Measurements from ENCODE around the gene GHRH.

Gene GHRH

DNA sequence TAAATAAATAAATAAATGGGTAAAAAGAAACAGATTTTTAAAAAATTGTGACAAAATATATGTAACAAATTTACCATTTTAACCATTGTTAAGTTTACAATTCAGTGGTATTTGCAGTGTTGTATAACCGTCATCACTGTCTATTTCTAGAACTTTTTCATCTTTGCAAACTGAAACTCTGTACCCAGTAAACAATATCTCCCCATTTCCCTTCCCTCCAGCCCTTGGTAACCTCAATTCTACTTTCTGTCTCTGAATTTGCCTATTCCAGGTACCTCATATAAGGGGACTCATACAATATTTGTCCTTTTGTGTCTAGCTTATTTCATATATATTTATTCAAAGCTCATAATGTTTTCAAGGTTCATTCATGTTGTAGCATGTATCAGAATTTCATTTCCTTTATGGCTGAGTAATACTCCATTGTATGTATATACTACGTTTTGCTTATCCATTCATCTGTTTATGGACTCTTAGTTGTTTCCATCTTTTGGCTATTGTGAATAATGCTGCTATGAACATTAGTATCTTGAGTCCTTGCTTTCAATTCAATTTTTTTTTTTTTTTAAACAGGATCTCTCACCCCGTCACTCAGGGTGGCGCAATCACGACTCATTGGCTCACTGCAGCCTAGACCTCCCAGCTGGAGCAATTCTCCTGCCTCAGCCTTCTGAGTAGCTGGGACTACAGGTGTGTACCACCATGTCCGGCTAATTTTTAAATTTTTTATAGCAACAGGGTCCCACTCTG, 36.8 kb upstream of the GHRH start:
- TF ChIP-seq, protein P1, sequence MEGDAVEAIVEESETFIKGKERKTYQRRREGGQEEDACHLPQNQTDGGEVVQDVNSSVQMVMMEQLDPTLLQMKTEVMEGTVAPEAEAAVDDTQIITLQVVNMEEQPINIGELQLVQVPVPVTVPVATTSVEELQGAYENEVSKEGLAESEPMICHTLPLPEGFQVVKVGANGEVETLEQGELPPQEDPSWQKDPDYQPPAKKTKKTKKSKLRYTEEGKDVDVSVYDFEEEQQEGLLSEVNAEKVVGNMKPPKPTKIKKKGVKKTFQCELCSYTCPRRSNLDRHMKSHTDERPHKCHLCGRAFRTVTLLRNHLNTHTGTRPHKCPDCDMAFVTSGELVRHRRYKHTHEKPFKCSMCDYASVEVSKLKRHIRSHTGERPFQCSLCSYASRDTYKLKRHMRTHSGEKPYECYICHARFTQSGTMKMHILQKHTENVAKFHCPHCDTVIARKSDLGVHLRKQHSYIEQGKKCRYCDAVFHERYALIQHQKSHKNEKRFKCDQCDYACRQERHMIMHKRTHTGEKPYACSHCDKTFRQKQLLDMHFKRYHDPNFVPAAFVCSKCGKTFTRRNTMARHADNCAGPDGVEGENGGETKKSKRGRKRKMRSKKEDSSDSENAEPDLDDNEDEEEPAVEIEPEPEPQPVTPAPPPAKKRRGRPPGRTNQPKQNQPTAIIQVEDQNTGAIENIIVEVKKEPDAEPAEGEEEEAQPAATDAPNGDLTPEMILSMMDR (IDR thresholded peaks at IDR 0.05; ENCODE audit: low read depth, low read length, missing control alignments) = no peak
- DNase-seq (ENCODE audit: low read depth) = no peak
- no peak overlapping the region for H3K4me3 ChIP-seq (ENCODE audit: low read depth, low read length)

DNA sequence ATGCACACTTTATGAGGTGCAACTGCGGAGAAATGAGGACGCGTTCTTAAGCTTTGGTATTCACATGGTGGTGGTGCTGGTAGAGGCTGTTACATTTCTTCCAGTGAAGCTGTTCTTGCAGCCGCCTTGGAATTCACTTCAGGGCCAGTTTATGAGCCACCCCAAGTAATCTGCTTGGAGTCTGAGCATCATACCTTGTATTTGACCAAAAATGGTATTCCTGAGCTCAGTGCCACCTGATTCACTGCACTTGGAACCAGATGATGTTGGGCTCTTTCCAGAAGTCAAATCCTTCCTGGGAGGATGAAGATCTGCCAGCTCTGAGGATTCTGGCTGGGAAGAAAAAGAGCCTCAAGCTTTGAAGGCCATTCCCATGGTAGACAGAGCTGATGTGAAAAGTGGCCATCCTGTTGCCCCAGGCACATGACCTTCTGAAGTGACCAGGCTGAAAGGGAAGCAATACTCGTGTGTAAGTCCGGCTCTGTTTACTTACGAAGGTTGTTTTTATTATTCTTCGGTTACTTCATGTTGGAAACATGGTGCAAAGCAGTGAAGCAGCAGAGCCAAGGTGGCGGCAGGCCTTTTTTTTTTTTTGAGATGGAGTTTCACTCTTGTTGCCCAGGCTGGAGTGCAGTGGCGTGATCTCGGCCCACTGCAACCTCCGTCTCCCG, 35.6 kb upstream of the GHRH start:
- no peak overlapping the region for H3K4me3 ChIP-seq (ENCODE audit: low read depth, low read length)
- DNase-seq (ENCODE audit: low read depth) = no peak
- TF ChIP-seq, protein P1 (IDR thresholded peaks at IDR 0.05; ENCODE audit: low read depth, low read length, missing control alignments) = no peak

DNA sequence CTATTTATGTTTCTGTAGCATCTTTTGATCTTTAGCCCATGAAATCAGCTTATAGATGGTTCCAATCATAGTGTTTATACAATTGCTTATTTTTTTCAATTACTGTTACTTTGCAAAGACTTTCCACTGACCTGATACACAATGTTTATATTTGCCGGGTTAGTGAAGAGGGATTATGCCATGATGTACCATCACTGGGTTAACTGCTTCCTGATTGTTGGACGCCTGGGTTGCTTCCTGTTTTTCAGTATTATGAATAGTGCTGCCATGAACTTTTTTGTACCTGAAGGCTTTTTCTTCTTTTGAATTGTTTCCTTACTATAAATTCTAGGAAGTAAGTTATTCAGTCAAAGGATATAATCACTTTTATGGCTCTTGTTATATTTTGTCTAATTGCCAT, 34.8 kb upstream of the GHRH start:
- TF ChIP-seq, protein P1 (IDR thresholded peaks at IDR 0.05; ENCODE audit: low read depth, low read length, missing control alignments) = no peak
- no peak for DNase-seq (ENCODE audit: low read depth)
- H3K4me3 ChIP-seq (ENCODE audit: low read depth, low read length) = no peak overlapping the region

DNA sequence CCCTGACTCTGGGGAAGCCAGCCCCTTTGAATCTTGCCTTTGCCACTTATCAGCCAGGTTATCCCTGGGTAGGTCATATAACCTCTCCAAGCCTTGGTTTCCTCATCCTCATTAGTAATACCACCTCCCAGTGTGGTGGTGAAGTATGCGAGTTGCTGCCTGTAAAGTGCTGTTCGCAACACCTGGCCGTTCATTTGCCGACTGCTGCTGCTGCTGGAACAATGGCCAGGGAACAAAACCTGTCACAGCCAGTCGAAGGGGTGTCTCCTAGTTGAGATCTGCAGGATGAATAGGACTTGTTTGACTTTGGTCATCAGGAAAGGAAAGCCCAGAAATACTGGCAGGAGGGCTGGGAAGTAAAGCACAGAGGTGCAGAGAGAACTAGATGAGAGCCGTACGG, 34.0 kb upstream of the GHRH start:
- no peak for DNase-seq (ENCODE audit: low read depth)
- no peak overlapping the region for H3K4me3 ChIP-seq (ENCODE audit: low read depth, low read length)
- TF ChIP-seq, protein P1 (IDR thresholded peaks at IDR 0.05; ENCODE audit: low read depth, low read length, missing control alignments) = no peak

DNA sequence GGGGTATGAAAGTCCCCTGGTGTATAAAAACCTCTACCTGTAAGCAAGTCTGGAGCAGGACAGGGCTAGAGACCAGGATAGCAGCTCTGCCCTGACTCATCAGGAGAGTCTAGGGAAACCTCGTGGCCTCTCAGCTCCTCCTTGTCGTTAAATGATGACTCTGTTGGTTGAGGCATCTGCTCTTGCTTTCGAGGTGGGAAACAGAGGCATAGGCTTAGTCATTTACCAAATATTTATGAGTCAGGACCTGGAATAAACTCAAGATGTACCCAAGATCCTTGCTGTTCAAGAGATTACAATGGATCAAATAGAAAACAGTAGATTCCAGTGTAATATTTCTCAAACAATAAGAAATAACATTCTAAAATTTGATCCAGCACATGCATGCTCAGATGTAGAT, 33.4 kb upstream of the GHRH start:
- no peak overlapping the region for H3K4me3 ChIP-seq (ENCODE audit: low read depth, low read length)
- TF ChIP-seq, protein P1 (IDR thresholded peaks at IDR 0.05; ENCODE audit: low read depth, low read length, missing control alignments) = no peak
- DNase-seq (ENCODE audit: low read depth) = no peak

DNA sequence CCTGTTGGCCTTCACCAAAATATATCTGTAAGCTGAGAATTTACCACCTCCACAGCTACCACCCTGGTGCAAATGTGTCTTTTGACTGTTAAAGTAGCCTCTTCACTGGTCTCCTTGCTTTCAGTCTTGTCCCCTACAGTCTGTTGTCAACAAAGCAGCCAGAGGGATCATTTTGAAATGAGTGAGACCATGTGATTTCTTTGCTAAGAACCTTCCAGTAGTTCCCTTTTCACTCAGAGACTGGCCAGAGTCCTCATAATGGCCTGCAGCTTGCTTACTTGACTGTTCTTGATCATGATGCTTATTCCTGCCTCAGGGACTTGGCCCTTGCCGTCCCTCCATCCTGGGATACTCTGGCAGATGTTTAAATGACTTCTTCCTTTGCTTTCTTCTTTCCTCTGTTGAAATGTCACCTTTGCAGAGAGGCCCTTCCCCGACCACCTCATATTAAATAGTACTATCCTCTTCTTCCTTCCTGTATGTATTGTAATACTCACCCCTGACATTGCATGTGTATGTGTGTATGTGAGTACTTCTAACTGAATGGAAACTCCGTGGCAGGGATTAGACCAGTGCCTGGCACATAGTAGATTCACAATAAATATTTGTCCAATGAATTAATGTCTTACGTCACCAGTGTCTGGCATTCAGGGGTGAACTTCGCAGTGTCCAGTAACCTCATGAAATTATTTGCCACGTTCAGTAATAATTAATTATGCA, 32.8 kb upstream of the GHRH start:
- TF ChIP-seq, protein P1 (IDR thresholded peaks at IDR 0.05; ENCODE audit: low read depth, low read length, missing control alignments) = no peak
- no peak for DNase-seq (ENCODE audit: low read depth)
- H3K4me3 ChIP-seq (ENCODE audit: low read depth, low read length) = no peak overlapping the region

Data from GM12864 (cell line).